ENCODE measurements around the gene JOSD1.

Gene JOSD1

DNA sequence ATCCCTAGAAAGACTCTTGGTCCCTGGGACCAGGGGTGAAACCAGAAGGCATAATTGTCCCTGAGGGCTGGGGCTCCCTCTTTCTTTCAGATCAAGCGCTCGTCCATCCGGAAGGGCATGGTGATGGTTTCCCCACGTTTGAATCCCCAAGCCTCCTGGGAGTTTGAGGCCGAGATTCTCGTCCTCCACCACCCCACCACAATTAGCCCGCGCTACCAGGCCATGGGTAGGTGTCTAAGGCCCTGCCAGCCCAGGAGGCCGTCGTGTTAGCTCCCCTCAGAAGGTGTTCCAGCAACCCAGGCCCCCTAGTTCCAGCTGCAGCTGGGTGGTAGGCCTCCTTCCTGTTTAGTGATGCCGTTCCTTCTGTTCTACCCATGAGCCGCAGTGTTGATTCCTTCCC is 26.4 kb upstream of the JOSD1 start:
- Mint-ChIP-seq H3K9me3 (no peaks in the 10 kb centered on the region), H3K4me1 (no peaks in the 10 kb centered on the region), H3K36me3 (ENCODE audit: low read depth) (peaks cover 71% of the 10 kb centered on the region)

DNA sequence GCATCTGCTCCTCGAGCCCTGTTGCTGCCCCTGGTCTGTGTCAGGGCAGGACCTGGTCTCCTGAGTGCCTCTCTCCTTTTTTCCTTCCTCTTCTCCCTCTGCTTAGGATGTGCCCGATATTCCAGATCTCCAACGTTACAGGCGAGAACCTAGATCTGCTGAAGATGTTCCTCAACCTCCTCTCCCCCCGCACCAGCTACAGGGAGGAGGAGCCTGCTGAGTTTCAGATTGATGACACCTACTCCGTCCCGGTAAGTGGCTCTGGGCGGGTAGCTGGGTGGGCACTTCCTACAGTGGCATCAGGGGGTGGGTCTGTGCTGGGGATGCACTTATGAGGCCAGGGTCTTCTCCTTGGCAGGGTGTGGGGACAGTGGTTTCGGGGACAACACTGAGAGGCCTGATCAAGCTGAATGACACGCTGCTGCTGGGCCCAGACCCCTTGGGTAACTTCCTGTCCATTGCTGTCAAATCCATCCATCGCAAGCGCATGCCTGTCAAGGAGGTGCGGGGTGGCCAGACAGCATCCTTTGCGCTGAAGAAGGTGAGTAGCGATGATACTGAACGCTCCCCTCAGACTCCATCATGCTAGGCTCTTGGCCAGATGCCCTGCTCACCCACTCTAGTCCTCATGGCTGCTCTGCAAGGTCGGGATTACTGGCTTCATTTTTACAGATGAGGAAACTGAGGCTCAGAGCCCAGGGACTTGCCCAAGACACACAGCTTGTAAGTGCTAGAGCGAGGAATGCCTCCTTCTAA is 25.3 kb upstream of the JOSD1 start:
- H3K9me3 Mint-ChIP-seq, result no peaks in the 10 kb centered on the region
- no peaks in the 10 kb centered on the region for H3K27me3 Mint-ChIP-seq (ENCODE audit: low read depth, poor library complexity)
- peaks cover 79% of the 10 kb centered on the region for H3K36me3 Mint-ChIP-seq (ENCODE audit: low read depth)
- no peaks in the 10 kb centered on the region for H3K4me1 Mint-ChIP-seq
- H3K4me3 Mint-ChIP-seq, result no peak overlapping the region
- TF ChIP-seq, protein P1, sequence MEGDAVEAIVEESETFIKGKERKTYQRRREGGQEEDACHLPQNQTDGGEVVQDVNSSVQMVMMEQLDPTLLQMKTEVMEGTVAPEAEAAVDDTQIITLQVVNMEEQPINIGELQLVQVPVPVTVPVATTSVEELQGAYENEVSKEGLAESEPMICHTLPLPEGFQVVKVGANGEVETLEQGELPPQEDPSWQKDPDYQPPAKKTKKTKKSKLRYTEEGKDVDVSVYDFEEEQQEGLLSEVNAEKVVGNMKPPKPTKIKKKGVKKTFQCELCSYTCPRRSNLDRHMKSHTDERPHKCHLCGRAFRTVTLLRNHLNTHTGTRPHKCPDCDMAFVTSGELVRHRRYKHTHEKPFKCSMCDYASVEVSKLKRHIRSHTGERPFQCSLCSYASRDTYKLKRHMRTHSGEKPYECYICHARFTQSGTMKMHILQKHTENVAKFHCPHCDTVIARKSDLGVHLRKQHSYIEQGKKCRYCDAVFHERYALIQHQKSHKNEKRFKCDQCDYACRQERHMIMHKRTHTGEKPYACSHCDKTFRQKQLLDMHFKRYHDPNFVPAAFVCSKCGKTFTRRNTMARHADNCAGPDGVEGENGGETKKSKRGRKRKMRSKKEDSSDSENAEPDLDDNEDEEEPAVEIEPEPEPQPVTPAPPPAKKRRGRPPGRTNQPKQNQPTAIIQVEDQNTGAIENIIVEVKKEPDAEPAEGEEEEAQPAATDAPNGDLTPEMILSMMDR (IDR thresholded peaks at IDR 0.05), result no peak
- H3K27ac Mint-ChIP-seq, result no peak overlapping the region
- no peak for DNase-seq

More for the DNA sequence above, 26.4 kb upstream of the JOSD1 start:
- TF ChIP-seq, protein P1 (IDR thresholded peaks at IDR 0.05), result no peak
- H3K27me3 Mint-ChIP-seq (ENCODE audit: low read depth, poor library complexity), result no peaks in the 10 kb centered on the region
- H3K27ac Mint-ChIP-seq, result no peak overlapping the region
- no peak overlapping the region for H3K4me3 Mint-ChIP-seq
- no peak for DNase-seq

DNA sequence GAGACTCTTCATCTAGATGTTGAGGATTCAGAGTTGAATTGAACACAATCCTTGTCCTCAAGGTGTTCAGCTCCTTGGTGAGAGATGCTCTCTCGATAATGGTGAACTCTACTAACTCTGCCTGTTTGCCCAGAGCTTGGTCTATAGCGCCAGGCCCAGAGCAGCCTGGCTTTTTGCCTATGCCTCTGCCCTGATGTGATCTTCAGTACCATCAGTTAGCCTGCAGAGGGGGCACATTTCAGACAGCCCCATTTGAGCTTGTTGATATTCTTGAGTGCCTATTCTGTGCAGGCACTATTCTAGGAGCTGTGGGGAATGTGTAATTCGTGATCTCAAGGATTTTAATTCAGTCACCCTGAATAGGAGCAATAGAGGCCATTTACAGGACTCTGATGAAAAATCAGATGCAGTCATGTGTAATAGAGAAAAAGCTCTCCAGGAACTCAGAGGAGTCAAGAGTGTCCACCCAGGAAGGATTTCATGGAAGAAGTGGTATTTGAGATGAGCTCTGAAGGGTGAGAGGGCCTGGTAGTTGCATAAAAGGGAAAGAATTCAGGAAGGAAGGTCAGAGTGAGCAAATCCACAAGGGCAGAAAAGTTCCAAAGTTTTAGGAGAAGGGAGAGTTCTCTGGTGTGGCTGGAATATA is 24.3 kb upstream of the JOSD1 start:
- Mint-ChIP-seq H3K36me3 (ENCODE audit: low read depth) (peaks cover 70% of the 10 kb centered on the region), H3K4me1 (no peaks in the 10 kb centered on the region), H3K9me3 (no peaks in the 10 kb centered on the region), H3K27me3 (ENCODE audit: low read depth, poor library complexity) (no peaks in the 10 kb centered on the region), H3K27ac (no peak overlapping the region), H3K4me3 (no peak overlapping the region)
- no peak for DNase-seq
- TF ChIP-seq, protein P1 (IDR thresholded peaks at IDR 0.05), result peak; percentile 48

DNA sequence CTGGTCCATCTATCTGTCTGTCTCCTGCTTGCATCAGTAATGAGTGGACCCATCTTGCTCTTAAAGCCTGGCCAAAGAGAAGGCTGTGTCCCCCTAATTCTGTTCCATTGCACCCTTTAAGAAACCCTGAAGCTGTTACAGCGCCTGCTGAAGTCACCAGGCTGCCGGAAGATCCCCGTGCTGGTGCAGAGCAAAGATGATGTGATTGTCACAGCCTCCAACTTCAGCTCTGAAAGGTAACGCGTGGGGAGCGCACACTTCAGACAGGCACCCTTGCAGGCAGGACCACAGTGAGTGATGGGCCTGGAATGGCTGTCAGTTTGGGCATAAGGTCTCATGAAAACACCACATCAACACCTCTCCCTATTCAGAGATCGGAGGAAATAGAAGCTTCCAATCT is 23.4 kb upstream of the JOSD1 start:
- DNase-seq, result no peak
- no peaks in the 10 kb centered on the region for H3K27me3 Mint-ChIP-seq (ENCODE audit: low read depth, poor library complexity)
- no peak overlapping the region for H3K4me3 Mint-ChIP-seq
- H3K9me3 Mint-ChIP-seq, result no peaks in the 10 kb centered on the region
- peaks cover 66% of the 10 kb centered on the region for H3K36me3 Mint-ChIP-seq (ENCODE audit: low read depth)
- H3K4me1 Mint-ChIP-seq, result no peaks in the 10 kb centered on the region
- TF ChIP-seq, protein P1 (IDR thresholded peaks at IDR 0.05), result no peak
- H3K27ac Mint-ChIP-seq, result no peak overlapping the region

DNA sequence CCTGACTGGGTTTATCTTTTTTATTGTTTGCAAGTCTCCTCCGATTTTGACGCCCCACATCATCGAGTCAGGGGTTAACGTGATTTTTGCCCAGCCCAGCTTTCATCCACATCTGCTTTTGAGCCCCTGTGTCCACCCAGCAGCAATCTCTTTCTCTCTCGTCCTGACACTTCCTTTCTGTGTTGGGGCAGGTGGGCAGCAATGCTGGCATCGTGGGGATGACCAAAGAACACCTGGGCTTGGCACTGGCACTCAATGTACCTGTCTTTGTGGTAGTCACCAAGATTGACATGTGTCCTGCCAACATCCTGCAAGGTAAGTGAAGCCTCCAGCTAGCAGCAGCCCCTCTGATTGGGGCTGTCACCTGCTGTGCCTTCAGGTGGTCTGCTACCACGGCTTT is 20.8 kb upstream of the JOSD1 start:
- H3K4me3 Mint-ChIP-seq, result no peak overlapping the region
- peaks cover 14% of the 10 kb centered on the region for H3K4me1 Mint-ChIP-seq
- peaks cover 70% of the 10 kb centered on the region for H3K36me3 Mint-ChIP-seq (ENCODE audit: low read depth)
- H3K27ac Mint-ChIP-seq, result no peak overlapping the region
- H3K27me3 Mint-ChIP-seq (ENCODE audit: low read depth, poor library complexity), result no peaks in the 10 kb centered on the region
- TF ChIP-seq, protein P1 (IDR thresholded peaks at IDR 0.05), result no peak
- H3K9me3 Mint-ChIP-seq, result no peaks in the 10 kb centered on the region
- DNase-seq, result no peak

DNA sequence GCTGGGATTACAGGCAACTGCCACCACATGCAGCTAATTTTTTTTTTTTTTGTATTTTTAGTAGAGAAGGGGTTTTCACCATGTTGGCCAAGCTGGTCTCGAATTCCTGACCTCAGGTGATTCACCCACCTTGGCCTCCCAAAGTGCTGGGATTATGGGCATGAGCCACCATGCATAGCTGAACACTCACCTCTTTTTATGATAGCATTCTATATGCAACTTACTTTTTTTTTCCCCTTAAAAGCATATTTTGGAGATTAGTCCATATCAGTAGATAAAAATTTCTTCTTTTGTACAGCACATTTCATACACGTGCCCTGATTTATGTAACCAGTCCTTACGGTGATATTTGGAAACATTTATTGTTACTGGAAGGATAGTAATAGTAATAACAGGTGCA is 19.6 kb upstream of the JOSD1 start:
- Mint-ChIP-seq H3K36me3 (ENCODE audit: low read depth) (peaks cover 63% of the 10 kb centered on the region), H3K9me3 (no peaks in the 10 kb centered on the region), H3K4me3 (no peak overlapping the region), H3K4me1 (peaks cover 22% of the 10 kb centered on the region), H3K27me3 (ENCODE audit: low read depth, poor library complexity) (no peaks in the 10 kb centered on the region), H3K27ac (no peak overlapping the region)
- no peak for DNase-seq
- TF ChIP-seq, protein P1 (IDR thresholded peaks at IDR 0.05), result no peak

All from nephron progenitor cell (in vitro differentiated cells).